HG03280 (cell line): ENCODE data around the gene CAB39.

Experiments
- ATAC-seq: cut with Tn5 transposase; IDR thresholded peaks from one replicate; pipeline ENCODE4 v1.9.1; 2021; ENCODE audit warnings: mild to moderate bottlenecking, moderate library complexity; ENCODE audit not compliant: unreplicated experiment

CAB39 gene

GRCh38 chr2:230779126-230779525 is 66.5 kb downstream of the CAB39 start:
- no peak for ATAC-seq

GRCh38 chr2:230779607-230780006 is 67.0 kb downstream of the CAB39 start:
- no peak for ATAC-seq

GRCh38 chr2:230781130-230781797 is 68.6 kb downstream of the CAB39 start:
- no peak for ATAC-seq

- ATAC-seq, result no peak
These were observed 70.5 kb downstream of the CAB39 start for GRCh38 chr2:230783101-230783500.

- ATAC-seq, result no peak
These were observed 72.2 kb downstream of the CAB39 start for GRCh38 chr2:230784795-230785194.

DNA sequence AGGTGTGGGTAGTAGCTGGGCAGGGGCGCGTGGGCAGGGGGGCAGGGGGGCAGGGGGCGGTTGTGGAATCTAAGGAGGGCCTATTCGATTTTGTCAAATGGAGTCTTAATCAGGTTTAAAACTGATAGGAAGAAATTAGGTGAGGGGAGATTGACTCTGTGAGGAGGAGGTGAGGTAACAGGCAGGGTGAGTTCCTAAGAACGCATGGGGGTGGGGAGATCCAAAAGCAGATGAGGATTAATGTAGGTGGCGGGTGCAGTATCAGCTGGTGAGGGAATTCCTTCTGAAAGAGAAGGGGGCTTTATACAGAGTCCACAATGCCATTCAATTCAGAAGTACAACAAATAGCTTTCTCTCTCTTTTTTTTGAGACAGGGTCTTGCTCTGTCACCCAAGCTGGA is 72.7 kb downstream of the CAB39 start:
- ATAC-seq, result no peak

- ATAC-seq, result no peak
These were observed 74.5 kb downstream of the CAB39 start for GRCh38 chr2:230787101-230787500.

DNA sequence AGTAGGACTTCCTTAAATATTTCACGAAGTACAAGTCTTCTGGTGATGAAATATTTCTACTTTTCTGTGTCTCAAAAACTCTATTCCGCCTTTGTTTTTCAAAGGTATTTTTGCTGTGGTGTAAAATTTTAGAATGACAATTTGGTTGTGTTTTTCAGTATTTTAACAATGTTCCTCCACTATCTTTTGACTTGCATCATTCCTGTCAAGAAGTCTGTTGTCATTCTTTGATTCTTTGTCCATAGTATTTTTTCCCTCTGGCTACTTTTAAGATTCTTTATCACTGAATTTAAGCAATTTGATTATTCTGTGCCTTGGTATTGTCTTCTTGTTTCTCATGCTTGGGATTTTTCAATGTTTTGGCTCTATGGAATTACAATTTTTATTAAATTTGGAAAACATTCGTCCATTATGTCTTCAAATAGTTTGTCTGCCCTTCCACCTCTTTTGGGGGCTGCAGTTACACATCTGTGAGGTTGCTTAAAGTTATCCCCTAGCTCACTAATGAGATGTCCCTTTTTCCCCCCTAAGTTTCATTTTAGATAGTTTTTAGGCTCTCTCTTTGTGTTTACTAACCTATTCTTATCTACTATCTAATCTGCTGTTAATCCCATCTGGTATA is 76.0 kb downstream of the CAB39 start:
- no peak for ATAC-seq

DNA sequence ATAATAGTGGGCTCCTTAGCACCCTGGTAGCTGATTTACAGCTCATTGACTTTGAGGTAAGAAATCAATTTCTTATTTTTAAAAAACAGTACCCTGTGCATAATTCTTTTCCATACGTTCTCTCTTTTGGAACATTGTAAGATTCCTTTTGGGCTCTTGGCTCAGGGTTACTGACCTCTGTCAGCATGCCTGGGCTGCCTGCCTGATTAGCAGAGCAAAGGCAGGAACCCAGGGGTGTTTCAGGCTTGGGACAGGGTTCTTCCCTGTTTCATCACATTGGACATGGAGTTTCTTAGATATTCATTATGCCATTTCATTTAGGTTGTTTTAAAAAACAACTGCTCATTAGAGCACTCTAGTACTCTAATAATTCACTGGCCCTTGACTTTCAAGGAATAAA is 78.3 kb downstream of the CAB39 start:
- no peak for ATAC-seq

DNA sequence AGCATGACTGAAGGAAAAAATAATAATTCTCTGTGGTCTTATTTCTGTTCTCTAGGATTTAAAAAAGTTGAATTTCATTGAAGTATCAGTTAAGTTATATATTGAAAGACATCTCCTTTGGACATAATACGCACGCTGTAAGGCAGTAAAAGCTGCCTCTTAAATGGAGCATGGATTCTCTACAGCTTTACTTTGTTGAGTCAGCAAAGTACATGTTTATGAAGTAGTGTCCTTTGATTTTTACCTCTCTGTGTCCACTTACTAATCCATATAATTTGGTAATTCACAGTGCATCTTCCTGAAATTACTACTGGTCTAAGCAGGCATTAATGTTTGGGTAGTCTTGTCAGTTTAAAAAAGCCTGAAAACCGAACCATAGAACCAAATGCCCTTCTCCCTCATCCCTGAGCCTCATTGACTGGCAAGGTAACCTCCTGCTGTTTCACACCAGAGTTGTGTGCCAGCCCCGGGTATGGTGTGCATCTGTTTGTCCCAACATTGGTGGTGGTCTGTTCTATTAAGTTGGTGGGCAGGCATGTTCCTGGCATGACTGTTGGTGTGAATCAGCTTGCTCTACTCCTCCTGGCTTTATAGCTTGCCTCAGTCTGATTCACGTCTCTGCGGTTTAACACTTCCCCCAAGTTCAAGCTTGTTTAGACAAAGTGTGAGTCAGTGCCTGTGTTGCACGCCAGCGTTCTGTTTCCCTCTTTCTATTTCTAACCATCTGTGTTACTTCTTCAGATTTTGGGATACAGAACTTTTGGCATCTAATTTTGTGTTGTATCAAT is 81.1 kb downstream of the CAB39 start:
- ATAC-seq, result no peak

GRCh38 chr2:230794497-230794896 is 81.9 kb downstream of the CAB39 start:
- ATAC-seq, result no peak

DNA sequence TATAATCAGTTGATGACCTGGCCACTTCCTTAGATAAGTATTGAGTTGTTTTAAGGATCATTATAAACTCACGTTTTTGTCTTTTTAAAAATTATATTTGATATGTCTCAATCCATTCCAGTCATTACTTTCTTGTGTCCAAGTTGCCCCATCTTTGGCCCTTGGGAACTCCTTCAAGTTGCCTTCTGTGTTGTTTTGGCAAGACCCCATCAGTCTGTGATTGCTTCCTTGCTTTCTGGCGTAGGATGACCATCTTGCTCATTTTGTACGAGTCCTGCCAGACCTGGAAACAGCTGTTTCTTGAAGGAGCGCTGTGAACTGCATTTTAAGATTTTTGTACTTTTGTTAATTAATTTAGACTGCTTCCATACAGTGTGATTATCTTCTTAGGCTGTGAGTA is 83.2 kb downstream of the CAB39 start:
- ATAC-seq, result no peak

DNA sequence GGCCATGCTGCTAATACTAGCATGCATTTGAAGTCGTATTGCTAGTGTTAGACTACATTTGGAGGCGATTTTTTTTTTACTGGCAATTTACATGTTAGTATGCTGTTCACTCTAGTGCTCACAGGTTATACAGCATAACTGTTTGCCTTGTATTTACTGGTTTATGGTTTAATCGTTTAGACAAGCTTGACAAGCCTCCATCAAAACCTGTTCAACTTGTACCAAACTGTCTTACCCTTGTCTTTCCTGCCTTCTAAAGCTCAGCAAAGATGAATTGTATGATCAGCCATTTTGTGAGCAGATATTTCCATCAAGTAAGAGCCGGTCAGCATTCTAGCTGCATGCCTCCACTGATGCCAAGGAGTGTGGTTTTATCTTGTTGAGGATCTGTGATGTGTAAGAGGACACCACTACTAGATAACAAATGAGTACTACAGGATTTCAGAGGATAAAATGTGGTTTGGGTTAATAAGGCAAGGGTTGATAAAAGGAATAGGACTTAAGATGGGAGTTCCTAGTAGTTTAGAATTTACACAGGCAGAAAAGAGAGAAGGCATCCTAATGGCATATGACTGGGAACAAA is 83.7 kb downstream of the CAB39 start:
- no peak for ATAC-seq

DNA sequence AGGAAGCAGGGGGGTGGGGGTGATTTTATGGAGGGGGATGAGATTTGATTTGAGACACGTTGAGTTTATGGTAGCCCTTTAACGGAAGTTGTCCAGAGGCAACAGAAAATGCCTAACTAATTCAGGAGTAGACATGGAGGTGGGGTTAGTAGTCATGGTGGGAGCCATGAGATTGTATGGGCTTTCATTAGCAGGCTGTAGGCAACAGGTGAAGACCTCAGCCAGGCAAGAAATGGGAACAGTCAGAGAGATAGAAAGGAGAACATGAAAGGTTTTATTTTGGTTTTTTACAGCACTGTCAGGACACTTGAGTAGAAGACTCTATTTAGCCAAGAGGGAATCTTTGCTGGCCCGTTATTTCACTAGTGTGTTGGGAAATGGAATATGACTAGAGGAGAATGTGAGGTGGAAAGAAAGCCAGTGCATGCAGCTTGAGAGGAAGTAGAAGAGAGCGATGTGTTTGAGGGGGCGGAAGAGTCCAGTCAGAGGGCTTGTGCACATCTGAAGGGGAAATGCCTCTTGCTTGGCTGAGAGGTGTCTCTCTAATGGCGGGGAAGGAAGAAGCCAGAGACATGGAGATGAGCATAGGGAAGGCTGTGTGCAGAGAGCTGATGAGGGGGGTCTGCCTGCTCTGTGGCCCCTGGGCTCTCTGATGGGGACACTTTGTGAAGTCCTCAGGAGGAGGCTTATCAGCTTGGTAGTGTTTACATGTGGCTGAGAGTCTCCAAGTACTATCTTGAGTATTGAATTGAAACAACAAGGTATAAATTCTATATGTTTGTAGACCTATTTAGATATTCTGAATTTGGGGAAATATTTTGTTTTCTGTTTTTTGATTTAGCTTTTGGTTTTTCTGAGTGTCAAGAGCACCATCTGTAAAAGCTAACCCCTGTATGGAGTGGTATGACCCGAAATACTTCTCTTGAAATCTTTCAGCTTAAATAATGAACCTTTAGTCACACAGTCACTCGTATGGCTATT is 85.2 kb downstream of the CAB39 start:
- ATAC-seq, result no peak

DNA sequence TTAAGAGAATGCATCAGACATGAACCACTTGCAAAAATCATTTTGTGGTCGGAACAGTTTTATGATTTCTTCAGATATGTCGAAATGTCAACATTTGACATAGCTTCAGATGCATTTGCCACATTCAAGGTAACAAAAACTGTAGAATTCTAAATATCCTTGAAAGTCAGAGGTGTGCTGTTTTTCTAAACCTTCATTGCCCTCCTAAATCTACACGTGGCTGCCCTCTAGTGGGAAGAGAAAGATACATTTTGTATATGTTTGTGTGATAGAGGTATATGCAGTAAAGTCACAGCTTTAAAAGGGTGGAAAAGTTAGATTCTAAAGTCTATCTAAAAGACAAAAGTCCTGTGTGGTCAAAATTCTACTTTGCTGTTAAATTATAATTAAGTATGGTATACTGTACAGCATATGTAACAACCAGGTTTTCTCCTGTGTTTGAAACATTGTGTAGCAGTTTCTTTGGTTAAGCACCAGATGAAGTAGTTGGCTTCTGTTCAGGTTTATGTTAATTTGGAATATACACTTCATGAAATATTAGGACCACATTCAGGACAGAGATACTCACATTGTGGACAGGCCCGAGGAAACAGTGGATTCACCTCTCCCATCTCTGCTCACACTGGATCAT is 86.2 kb downstream of the CAB39 start:
- ATAC-seq, result no peak

DNA sequence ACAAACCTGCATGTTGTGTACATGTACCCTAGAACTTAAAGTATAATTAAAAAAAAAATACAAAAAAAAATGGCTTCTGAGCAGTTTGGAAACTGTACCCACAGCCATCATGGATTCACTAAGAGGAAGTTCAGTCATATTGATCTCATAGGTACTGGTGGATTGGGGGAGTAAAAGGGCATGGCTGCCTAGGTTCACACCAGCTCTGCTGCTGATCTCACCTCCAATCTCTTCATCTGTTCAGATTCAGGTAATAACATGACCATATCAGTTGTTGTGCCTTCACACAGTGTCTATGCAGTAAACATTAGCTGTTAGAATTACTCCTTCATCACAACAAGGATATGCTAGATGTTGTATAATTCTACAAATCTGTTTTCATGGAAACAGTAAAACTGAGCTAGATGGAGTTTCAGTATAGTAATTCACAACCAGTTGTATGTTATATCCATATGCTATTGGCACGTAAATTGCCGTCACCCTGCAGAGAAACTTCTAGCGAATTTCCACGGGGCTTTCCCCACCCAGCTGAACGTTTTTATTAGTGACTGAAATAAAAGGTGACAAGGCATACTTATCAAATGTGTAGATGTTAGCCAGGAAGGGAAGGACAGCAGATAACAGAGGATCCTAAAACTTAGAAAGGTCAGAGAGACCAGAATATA is 92.8 kb downstream of the CAB39 start:
- no peak for ATAC-seq

GRCh38 chr2:230807729-230808128 is 95.1 kb downstream of the CAB39 start:
- ATAC-seq, result no peak

DNA sequence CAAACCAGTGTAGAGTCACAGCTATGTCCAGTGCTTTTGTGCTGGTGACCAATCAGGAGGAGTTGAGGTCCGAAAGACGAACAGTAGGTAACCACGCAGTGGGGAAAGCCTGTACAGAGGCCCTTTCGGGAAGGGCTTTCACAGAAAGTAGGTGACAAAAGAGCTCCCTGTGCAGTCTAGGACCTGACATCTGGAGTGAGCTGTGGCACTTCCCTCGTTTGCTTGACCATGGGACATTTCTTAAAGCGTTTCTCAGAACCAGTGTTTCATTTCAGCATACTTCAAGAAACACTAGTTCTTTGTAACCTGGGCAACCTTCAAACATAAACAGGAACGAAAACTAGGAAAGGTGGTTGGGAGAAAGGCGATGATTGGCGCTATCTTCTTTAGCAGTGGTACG is 96.4 kb downstream of the CAB39 start:
- no peak for ATAC-seq

- no peak for ATAC-seq
These were observed 97.1 kb downstream of the CAB39 start for GRCh38 chr2:230809677-230810251.
